DMS53 (cell line): ENCODE measurements around the gene CDH6.

Source experiments
- DNase-seq: peaks from one replicate; lab custom pipeline; 2025; lab: John Stamatoyannopoulos, UW

CDH6 gene

GRCh38 chr5:31250201-31250600, 56.7 kb downstream of the CDH6 start:
- no peak for DNase-seq

DNA sequence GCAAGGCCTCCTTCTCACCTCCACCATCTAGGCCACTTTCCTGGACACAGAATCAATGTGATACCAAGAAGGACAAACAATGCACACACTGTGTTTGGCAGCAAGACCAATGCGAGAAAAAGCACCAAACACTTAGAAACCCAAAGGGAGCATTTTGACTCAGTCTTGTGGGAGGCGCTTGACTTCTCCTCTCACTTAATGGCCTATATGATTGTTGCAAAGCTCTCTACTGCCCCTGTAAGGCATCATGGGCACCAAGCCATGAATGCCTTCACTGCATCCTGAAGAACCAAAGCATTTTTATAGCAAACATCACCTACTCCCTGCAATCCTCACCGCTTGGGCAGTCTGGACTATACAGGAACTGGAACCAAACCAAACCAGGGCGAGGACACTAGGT, 57.5 kb downstream of the CDH6 start:
- DNase-seq: peak; percentile 2

DNA sequence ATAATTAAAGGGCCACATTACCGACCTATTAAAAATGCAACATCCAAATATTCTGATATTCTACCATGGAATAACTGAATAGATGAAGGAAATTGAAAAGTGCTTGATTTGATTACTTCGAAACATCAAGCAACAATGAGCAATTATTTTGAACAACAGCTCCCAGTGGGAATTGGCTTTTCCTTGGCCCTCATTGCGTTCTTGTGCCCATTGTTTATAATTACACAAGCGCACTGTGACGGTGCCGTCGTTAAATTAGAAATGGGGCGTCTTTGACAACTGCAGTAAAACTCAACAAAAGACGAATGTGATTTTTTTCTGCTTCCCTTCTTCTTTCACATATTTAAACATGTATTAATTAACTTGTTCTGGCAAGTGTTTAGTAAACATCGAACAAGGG, 61.6 kb downstream of the CDH6 start:
- no peak for DNase-seq

- peak; percentile 9 for DNase-seq
Measured at GRCh38 chr5:31268256-31268655, 74.8 kb downstream of the CDH6 start.

DNA sequence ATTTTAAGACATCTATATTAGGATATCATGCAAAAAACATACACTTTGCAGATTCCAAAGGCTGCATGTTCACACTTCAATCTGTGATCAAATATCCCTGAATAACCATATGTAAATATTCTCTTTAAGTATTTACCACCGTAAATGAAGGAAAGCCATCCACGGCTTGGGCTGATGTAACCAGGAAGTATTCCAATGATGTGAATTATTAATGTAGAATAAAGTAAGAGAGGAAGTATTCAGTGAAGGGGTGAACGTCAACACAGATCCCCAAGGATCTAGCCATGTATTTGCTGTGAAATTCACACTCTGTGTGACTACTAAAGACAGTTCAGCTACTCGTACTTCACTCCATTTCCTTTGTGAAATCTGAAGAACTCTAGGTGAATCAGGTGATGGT, 75.2 kb downstream of the CDH6 start:
- peak; percentile 75 for DNase-seq

GRCh38 chr5:31269259-31269658, 75.8 kb downstream of the CDH6 start:
- no peak for DNase-seq

GRCh38 chr5:31270396-31270795, 76.9 kb downstream of the CDH6 start:
- peak; percentile 56 for DNase-seq

GRCh38 chr5:31271567-31271966, 78.1 kb downstream of the CDH6 start:
- no peak for DNase-seq

- no peak for DNase-seq
Measured at GRCh38 chr5:31273161-31273560, 79.7 kb downstream of the CDH6 start.

GRCh38 chr5:31273631-31274378, 80.3 kb downstream of the CDH6 start:
- DNase-seq: no peak

GRCh38 chr5:31280210-31280609, 86.7 kb downstream of the CDH6 start:
- no peak for DNase-seq

GRCh38 chr5:31283326-31283725, 89.8 kb downstream of the CDH6 start:
- DNase-seq: no peak

DNA sequence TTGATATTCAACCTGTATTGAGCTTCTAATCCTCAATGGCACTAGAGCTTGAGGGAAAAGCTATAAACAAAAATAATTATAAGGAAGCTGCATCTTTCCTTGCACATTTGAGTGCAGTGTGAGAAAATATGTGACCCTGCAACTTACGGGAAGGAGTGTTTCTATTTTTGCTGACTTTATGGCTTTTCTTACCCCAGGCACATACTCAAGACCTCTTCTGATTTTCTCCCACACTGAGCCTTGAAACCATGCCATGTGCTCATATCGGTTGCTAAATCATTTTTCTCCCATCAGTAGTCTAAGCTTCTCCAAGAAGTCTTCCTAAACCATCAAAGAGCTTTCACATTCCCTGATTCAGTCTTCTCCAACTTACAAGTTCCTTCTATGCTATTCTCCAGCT, 91.5 kb downstream of the CDH6 start:
- no peak for DNase-seq

- no peak for DNase-seq
Measured at GRCh38 chr5:31287985-31288384, 94.5 kb downstream of the CDH6 start.

DNA sequence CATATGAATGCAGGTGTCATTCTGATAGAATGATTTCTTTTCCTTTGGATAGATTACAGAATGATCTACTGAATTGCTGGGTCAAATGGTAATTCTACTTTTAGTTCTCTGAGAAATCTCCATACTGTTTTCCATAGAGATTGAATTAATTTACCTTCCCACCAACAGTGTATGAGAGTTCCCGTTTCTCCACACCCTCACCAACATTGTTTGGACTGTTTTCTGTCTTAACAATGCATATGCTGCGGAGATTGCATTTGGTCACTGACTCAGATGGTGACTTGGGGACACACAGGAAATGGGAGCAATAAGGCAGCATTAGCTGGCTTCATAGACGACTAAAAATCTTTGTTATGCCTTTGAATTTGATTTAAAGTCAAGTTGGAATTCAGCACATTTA, 95.9 kb downstream of the CDH6 start:
- no peak for DNase-seq

DNA sequence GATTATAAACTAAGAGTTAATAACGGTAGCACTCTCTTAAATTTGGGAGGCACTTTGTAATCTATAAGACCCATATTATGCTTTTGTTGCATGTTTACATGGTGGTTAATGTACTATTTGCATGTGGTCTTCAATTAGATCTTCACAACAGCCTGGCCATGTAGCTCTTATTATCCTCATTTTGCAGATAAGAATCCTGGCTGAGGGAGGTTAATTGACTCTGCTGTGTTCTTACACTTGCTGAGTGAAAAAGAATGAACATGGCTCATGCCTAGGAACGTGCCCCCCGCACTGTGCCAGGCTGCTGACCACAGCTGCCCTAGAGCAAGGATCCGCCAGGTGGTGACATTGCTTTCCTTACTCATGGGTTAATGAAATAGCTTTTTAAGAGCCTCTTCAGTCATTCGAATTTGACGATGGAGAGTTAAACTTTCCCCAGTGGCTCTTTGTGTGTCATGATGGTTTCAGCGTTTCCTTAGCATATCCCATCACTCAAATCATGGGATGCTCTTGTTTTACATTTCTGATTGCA, 97.9 kb downstream of the CDH6 start:
- DNase-seq: no peak

DNA sequence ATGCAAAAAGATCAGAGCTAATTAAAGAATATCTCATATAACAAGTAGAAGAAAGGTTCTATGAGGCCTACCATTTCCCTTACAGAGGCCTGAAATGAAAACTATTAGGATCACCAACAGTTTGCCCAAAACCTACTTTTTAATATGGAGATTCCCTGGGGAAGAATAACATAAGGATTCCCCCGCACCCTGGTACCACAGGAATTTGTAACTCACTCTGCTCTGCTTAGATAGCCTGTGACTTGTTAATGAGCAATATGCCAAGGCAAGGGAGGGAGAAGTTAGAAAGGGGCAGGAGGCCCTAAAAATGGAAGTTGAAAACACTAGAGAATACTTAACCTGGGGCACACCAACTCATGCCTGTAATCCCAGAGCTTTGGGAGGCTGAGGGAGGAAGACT, 107.0 kb downstream of the CDH6 start:
- DNase-seq: no peak

DNA sequence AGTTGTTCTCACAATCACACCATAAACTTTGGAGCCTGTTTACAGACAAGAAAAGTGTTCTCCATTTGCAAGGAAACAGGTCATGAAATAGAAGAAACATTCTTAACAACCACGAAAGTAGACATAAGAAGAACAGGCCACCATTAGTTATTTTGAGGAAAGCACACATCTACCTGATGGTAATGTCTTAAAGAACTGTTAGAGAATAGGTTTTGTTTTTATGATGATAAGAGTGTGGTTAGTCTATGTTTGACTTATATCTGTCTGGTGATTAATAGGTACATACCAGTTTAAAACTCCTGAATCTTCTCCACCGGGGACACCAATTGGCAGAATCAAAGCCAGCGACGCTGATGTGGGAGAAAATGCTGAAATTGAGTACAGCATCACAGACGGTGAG, 108.3 kb downstream of the CDH6 start:
- DNase-seq: no peak

DNA sequence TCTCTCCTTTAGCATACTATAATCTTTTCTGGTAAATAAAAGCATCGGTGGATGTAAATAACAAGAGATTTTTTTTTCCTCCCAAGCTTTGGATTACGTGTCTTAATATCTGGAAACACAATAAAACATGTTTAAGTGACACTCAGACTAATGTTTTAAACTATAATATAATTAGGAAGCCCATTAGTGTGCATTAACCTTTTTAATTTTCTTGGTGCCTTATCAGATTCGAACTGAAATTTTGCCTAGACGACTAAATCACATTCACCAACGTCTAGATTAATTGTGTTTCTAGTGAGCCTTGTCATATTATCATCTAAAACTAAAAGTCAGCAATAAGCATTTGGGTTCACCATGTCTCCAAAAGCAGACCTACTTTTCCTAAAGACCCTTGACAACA, 110.2 kb downstream of the CDH6 start:
- no peak for DNase-seq

DNA sequence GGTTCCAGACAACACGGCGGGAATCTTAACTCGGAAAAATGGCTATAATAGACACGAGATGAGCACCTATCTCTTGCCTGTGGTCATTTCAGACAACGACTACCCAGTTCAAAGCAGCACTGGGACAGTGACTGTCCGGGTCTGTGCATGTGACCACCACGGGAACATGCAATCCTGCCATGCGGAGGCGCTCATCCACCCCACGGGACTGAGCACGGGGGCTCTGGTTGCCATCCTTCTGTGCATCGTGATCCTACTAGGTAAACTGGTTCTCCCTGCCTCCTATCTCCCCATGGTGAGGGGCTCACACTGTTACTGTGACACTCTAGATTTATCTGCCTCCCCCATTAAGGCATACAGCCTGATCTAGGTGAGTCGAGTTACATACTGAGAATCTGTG, 124.2 kb downstream of the CDH6 start:
- DNase-seq: no peak

DNA sequence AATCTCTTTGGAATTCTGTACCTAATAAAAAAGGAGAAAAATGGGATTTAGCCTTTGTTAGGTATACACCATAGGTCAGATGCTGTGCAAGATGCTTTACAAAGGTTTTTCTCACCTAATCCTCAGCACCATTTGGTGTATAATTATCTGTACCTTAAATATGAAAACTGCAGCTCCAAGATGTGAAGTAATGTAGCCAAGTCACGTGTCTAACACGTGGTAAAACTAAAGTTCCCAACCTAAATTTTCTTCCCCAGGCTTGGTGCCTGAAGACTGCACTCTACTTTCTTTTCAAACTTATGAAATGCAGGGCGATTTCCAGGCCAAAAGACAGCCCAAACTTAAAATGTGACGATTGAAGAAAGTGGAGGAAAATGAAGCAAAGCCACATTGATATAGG, 125.8 kb downstream of the CDH6 start:
- no peak for DNase-seq

- no peak for DNase-seq
Measured at GRCh38 chr5:31322946-31323345, 129.5 kb downstream of the CDH6 start.

- no peak for DNase-seq
Measured at GRCh38 chr5:31324842-31325241, 131.4 kb downstream of the CDH6 start.

- no peak for DNase-seq
Measured at GRCh38 chr5:31328040-31328733, 134.7 kb downstream of the CDH6 start.
